ENCODE measurements around the gene CERK. TPM values are rescaled to one million over a fixed set of nuclear protein-coding genes. Genes with fewer than 3 reads are reported as not detected.

CERK gene
- polyA plus RNA-seq, 10 donors, result 16.0 to 31.2 (median 22.0) TPM

DNA sequence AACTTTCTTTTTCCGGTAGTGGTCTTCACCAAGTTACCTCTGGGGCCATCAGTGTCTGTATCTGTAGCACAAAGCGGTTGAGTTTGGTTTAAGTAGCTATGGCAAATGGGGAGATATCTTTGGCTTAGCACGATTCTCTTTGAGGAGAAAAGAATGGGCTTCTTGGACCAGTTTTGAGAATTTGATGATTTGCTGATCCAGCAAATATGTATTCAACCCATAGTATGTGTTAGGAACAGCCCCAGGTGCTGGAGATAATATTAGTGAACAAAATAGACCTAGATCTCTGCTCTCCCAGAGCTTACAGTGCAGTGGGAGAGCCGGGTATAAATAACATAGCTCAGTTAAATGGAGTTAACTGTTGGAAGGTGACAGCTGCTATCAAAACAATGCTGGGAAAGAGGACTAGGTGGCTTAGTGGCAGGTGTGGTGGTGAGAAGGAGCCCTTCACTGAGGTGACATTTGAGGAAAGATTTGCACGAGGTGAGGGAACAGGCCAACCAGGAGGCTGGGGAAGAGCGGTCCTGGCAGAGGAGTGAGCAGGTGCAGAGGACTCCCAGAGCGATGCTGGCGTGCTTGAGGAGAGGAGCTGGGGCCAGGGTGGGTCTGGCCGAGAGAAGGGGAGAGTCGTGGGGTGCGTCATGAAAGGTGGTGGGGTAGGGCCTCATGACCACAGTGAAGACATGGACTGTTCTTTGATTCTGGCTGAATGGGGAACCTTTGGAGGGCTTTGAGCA is 29.4 kb upstream of the CERK start:
- no peak for DNase-seq

DNA sequence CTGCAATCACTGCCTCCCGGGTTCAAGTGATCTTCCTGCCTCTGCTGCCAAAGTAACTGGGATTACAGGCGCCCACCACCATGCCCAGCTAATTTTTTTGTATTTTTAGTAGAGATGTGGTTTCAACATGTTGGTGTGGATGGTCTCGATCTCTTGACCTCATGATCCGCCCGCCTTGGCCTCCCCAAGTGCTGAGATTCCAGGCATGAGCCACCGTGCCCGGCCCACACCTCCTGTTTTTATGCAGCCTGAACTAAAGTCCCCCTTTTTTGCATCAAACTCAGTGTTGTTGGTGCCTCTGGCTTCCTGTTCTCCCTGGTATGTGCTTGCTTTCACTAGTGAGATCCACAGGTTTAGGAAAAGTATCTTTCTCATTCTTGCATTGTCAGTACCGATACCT is 28.6 kb upstream of the CERK start:
- DNase-seq, result no peak

DNA sequence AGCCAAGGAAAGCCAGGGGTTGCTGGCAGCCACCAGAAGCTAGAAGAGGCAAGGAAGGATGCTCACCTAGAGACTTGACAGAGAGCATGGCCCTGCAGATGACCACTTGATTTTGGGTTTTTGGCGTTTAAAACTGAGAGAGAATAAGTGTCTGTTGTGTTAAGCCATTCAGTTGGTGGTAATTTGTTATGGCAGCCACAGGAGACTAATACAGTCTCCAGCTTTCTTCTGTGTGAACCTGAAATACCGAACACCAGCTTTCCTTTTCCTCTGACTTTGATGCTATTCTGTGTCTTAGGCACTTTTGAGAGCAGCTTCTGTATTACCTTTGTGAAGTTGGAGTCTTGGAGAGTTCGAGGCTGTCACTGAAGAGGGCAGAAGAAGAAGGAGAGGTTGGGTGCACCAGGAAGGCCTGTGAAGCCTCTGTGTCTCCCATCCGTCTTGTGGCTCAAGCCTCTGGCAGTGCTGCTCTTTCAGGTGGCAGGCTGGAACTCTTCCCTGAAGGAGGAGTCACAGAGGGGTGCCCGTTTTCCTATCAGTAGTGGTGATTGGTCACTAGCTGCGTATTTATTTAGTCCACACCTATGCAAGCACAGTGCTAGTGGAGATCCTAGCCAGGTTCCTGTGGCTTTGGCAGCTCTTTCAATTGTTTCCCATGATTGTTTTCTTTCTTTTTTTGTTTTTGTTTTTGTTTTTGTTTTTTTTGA is 26.9 kb upstream of the CERK start:
- DNase-seq, result no peak

DNA sequence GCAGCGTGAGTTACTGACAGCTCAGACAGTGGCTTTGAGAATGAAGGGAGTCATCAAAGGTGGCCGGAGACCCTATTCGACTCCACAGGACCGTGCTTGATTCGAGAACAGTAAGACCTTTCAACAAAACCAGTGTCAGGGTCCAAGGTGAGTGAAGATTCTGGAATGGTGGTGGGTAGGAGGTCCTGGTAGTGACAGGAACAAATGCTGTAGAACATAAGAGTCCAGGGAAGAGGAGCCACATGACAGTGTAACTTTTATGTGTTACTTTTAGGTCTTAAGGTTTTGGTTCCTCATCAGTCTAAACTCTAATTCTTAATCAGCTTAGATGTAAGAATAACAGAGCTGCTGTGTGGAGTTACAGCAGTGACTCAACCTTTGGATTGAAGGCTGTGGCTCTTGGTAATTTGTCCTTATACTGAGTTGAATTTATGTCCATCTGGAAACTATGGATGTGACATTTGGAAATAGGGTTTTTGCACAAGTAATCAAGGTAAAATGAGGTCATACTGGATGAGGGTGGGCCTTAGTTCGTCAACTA is 26.2 kb upstream of the CERK start:
- no peak for DNase-seq

DNA sequence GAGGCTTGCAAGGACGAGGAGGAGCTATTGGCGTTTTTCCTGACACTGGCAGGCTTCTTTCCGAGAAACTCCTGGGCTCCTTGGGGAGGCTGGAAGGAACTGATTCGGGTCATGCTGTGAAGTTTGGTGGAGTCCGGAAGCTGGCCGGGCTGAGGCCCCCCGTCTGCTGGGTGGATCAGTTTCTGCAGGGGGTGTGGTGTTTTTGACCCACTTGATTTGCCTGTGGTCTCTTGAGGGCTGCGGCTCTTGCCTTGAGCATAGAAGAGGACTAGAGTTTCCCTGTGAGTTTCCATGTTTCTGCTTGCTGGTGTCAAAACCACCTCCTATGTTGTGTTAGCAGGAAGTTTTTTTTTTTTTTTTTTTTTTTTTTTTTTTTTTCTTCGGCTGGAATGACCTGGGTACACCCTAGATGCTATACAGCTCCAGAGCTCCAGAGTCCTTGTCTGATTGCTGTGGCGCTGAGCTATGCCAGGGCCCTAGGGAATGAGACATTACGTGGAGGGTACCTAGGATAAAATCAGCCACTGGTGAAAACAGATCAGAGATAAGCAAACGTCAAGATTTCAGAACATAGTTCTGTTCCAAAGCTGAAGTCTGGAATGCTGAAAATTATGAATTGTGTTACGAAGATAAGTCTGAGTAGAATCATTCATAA is 25.1 kb upstream of the CERK start:
- DNase-seq, result peak in 1 of 3 donors; percentile 73

DNA sequence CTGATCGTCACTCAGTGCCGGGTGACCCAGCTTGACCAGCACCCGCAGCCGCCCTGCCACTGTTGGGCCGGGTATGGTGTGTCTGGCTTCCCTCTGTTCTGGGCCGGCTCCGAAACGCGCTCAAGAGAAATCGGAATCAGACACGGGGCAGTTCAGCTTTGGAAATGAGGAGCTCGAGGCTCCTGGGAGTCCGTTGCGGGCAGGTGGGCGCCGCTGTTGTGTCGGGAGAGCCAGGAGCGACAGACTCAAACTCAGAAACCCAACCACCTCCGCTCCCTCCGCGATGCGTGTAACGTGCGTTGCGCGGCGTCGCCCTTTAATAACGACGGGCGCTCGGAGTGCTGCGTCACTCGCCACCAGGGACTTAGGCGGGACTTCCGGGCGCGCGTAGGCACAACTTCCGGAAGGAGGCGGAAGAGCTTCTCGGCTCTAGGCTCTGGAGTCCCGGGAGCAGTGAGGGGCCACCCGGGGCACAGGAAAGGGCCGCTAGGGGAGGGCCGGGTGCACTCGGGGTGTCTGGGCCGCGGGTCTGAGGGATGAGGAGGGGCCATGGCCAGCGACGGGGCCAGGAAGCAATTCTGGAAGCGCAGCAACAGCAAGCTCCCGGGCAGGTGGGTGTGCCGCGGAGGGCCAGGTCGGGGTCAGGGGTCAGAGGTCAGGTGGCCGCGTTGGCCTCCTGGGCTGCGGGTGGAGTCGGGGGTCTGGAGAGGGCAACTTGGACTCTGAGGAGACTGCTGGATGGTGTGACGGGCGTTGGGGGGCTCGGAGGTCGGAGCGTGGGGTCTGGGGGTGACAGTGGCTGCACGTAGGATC is 24.4 kb upstream of the CERK start, which contains the start of gene TBC1D22A:
TBC1D22A (plus strand) TSS at position 413 of the 813 bp plus-strand sequence; CDS start at position 550, 137 bp downstream.
- DNase-seq, result peak; percentile 94 to 98 (median 96)

DNA sequence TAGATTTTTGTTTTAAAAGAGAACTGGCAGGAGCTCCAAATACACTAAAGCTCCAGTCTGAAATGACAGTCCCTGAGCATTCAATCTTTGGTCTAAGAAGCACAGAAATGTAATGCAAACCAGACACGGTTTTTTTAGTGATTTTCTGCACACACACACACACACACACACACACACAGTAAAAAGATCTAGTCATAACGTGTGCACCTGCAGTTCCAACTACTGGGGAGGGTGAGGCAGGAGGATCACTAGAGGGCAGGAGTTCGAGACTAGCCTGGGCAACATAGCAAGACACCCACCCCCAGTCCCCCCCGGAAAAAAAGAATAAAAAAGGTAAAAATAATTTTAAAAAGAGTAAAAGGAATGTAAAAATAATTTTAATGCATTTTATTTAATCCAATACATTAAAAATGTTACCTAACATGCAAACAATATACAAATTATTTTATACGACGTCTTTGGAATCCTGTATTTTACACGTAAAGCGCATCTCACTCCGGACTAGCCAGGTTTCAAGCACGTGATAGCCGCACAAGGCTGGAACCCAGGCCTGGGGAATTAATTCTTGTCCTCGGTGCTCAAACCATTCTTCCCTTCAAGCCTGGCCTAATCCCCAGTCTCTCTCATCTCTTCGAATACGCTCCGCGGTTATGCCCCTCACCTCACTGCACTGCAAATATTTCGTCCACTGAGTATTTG is 23.6 kb upstream of the CERK start:
- DNase-seq, result no peak

DNA sequence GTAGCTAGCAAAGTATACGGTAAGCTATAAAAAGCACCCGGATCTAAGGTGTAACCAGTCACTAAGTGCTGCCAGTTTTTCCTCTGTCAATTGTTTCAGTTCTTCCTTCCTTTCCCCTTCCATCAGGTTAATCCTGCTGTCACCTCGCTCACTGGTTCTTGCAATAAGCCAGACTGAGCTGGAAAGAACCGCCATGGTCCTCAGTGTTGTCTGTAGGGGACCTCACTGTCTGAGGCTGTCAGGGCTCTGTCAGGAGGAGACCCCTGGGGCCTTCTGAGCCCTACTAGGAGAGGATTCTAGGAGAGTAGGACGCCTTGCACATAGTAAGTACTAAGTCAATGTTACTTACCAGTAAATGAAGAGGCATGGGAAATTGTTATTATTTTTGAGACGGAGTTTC is 23.0 kb upstream of the CERK start:
- no peak for DNase-seq

DNA sequence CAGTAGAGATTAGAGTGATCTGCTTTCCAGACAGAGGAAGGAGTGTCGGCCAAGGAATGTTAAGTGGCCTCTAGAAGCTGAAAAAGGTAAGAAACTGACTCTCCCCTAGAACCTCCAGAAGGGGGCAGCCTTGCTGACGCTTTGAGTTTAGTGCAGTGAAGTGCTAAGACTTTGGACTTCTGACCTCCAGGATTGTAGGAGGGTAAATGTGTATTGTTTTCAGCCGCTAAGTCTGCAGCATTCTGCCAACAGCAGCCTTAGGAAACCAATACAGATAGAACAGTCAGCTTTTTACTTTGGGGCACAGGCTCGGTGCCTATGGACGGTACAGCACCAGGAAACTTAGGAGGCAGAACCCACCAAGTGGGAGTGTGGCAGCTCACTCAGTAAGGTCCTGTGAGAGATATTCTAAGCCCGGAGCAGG is 20.8 kb upstream of the CERK start:
- DNase-seq, result peak in 1 of 3 donors; percentile 52

DNA sequence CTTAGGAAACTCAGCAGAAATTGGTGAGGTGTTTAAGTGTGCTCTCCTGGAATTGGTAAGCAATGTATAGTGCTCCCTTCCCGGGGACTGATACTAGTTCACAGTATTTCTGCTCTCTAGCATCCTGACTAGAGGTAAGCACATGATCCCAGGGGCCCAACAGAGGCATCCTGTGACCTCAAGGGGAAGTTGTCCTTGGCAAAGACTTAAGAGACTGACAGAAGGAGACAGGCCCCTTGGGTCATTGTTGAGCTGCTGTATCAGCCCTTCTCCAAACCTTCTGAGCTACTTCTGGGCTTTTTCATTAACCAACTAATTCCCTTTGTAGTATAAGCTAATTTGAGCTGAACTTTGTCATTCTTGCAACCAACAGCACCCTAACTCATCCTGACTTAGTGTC is 20.1 kb upstream of the CERK start:
- no peak for DNase-seq

DNA sequence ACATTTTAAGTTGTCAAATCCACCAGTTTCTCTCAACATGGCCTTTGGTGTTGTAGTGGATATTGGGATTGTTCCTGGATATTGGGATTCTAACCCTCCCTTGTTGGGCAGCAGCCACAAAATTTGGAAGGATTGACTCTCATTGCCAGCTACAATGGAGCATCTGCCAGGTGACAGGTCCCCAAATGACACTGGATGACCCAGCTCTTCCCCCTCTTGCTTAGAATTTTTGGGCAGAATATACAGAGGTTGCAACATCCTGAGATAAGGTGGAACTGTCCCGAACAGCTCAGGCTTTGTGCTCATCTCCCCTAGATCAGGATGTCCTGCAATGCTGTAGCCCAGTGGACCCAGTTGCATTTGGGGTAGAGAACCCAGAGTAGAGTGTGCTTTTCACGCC is 19.1 kb upstream of the CERK start:
- DNase-seq, result no peak

DNA sequence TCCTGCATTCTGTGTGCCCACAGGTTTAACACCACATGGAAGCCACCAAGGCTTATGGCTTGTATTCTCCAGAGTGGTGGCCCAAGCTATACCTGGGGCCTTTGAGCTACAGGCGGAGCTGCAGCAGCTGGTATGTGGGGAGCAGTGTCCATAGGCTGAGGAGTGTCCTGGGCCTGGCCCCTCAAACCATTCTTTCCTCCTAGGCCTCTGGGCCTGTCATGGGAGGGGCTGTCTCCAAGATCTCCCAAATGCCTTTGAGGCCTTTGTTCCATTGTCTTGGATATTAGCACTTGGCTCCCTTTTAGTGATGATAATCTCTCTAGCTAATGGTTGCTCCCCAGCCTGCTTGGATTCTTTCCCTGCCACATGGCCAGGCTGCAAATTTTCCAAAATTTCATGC is 18.0 kb upstream of the CERK start:
- no peak for DNase-seq

DNA sequence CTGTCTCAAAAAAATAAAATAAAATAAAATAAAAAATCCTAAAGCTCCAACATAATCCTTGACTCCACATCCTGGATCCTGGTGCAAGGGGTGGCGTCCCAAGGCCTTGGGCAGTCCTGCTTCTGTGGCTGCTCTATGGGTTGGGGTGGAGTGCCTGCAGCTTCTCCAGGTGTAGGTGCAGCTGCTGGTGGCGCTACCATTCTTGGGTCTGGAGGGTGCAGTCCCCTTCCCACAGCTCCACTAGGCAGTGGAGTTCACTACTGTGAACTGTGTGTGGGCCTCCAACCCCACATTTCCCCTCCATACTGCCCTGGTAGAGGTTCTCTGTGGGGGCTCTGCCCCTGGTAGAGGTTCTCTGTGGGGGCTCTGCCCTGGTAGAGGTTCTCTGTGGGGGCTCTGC is 17.5 kb upstream of the CERK start:
- no peak for DNase-seq

DNA sequence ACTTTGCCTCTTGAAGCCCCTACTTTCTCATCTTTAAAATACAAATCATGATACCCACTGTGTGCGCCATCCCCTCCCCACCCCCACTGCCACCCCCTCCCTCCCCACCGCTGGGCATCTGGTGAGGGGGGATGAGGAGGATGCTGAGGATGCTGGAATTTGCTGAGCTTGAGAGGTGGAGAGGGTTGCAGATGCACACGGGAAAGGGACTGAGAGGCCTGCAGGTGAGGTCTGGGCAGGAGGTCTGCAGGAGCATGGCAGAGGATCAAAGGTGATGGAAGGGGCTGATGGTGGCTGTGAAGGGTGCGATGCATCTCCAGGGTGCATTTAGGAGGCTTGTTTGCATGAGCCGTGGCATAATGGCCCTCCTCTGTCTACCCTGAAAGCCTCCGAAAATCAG is 16.8 kb upstream of the CERK start:
- no peak for DNase-seq

DNA sequence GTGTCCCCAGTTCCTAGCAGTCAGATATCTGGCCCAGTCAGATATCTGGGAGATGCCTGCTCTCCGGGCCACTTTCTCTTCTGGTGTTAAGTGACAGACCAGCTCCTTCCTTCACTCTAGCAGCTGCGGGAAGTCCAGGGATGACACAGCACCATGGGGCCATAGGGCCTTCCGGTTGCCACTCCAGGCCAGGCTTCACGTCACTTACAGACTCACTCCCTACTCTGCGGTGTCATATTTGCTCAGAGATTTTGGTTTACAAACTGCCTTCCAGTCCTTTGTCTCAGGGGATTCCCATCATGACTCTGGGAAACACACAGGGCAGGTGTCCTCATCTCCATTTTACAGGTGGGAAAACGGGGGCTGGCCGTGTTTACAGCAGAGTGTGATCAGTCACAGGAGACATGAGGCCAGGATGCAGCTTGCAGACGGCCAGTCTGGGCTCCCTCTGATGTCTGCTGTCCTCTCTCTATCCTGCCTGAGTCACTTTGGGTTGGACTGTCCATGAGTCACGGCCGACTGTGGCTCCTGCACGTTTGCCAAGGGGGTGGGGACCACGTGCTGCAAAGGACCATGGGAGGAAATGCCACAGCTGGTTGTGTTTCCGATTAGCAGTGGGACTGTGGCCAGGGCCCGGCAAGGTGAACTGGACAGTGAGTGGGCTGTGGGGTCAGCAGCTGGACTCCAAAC is 16.2 kb upstream of the CERK start:
- peak; percentile 73 to 92 (median 79) for DNase-seq

DNA sequence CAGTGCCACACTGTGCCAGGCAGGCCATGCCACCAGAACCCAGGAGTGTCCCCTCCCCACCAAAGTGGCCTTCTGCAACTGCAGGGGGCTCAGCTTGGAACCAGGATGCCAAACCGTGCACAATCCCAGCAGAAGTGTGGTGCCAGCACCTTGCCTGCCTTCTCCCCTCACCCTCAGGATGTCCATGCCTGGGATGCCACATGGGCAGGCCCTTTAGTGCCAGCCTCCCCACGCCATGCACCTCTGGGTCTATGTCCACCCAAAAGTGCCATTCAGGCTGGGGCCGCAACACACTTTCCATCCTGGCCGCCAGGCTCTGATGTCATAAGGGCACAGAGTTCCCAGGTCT is 15.7 kb upstream of the CERK start:
- DNase-seq, result no peak

DNA sequence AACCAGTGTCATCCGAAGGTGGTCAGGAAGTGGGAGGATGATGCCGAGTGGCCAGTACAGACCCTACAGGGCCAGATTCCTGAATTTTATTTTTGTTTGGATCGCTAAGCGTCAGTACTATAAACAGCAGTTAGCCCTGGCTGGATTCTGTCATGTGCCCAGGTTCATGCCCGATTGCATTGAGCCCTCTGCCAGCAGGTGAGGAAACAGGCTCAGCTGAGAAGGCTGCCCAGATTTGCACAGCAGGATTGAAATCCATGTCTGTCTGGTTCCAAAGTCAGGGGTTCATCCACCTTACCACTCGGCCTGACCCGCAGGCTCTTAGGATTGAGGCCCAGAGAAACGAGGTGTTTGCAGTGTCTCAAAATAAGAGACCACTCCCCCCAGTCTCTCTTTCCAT is 15.3 kb upstream of the CERK start:
- no peak for DNase-seq

DNA sequence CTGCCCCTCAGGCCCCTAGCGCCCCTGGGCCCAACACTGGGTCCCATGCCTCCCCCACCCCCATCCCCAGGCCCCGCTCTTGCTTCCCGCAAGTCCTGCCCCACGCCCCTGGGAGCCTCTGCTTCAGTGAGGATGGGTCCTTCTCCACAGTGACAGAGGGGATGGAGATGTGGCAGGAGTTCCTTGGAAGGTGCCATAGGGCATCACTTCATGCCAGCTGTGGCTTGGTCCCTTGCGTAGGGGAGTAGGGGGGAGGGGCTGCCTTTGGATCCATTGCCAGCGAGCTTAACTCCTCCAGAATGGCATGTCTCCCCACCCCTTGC is 14.9 kb upstream of the CERK start:
- DNase-seq, result no peak

DNA sequence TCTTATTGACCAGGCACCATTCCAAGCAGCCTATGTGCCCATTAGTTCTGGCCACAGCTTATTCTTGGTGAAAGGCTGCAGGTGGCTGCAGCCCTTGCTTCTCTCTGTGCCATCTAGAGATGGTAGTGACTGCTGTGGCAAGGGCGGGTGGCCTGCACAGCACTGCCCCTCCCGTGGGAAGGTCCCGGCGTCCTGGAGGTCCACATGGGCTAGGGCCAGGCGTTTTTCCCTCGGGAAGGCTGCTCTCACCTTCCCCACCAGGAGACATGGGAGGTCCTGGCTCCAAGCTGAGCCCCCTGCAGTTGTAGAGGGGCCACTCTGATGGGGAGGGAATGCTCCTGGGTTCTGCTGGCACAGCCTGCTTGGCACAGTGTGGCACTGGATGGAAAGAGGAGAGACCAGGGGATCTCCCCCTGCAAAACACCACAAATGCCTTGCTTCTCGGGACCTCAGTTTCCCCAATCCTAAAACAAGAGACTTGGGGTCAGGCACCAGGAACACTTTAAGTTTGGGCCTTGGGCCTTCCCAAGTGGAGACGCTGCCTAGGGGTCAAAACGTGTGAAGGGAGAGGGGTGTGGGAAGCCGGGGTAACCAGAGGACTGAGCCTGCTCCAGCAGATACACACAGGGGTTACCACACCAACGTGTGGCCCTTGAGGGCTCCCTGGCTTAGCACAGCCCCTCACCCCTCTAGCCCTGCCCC is 14.4 kb upstream of the CERK start:
- DNase-seq, result no peak

DNA sequence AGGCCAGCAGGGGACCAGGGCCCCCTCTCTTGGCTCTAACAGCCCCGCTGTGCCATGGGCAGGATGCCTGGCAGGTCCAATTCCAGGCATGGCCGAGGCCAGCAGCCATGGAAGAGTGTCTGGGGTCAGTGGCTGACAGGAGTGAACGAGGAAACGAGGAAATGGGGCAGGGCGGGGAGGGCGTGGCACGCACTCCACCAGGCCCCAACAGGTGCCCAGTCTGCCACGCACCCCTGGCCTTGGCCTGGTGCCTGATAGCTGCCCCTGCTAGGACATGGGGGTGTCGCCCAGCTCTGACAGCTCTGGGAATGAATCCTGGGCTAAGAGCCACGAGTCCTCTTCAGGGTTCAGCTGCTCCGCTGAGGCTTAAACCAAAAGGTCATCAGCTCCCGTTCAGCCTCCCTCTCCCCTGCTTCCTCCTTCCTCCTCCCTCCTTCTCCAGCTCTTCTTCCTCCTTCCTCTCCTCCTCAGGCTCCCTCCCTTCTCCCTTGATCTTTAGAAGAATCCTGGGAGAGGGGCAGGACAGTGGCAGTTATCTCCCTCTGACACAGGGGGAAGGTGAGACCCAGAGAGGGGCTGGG is 12.9 kb upstream of the CERK start:
- no peak for DNase-seq
